Neural crest cell (in vitro differentiated cells): ENCODE results near the gene NIN. TPM values are rescaled to one million over a fixed set of nuclear protein-coding genes. Genes with fewer than 3 reads are reported as not detected.
A peak's percentile ranks its signal among the peaks of the same experiment; 100 is the strongest.

Experiments
- DNase-seq: peaks from one replicate; pipeline ENCODE4 v3.0.0; 2021; ENCODE audit warnings: low read depth, mixed read lengths, low spot score
- H3K27ac Mint-ChIP-seq: one replicate; pipeline ENCODE4 v1.8.0; 2021; ENCODE audit warnings: mild to moderate bottlenecking, mixed read lengths; ENCODE audit not compliant: unreplicated experiment
- H3K27me3 Mint-ChIP-seq: 2 replicates; pipeline ENCODE4 v1.8.0; 2021; ENCODE audit warnings: low read depth, mild to moderate bottlenecking, mixed read lengths
- H3K36me3 Mint-ChIP-seq: 2 replicates; pipeline ENCODE4 v1.8.0; 2021; ENCODE audit warnings: low read depth, mild to moderate bottlenecking, mixed read lengths
- H3K4me1 Mint-ChIP-seq: 2 replicates; pipeline ENCODE4 v1.8.0; 2021; ENCODE audit warnings: mixed read lengths
- H3K4me3 Mint-ChIP-seq: one replicate; pipeline ENCODE4 v1.8.0; 2021; ENCODE audit warnings: mild to moderate bottlenecking, mixed read lengths
- H3K9me3 Mint-ChIP-seq: 2 replicates; pipeline ENCODE4 v1.8.0; 2021; ENCODE audit warnings: mixed read lengths
- CTCF ChIP-seq: fragments of 200-600 bp; sonication (generic); conservative IDR thresholded peaks from 2 replicates; pipeline ENCODE4 v1.5.0; 2021; ENCODE audit warnings: antibody characterized with exemption, mild to moderate bottlenecking
- total RNA-seq: library from RNA; stranded (reverse); gene quantifications from 2 replicates; pipeline ENCODE4 v1.2.1, GENCODE V29; 2021

NIN gene
- total RNA-seq, 1 donor from 2014 or later, result 94.9 TPM

GRCh38 chr14:50734950-50735695 lies 95.8 kb downstream of the NIN start:
- Mint-ChIP-seq H3K9me3 (no peaks in the 10 kb centered on the region), H3K4me1 (no peaks in the 10 kb centered on the region), H3K4me3 (no peak overlapping the region), H3K27ac (no peak overlapping the region), H3K27me3 (no peaks in the 10 kb centered on the region), H3K36me3 (peaks cover 21% of the 10 kb centered on the region)
- DNase-seq, result no peak
- peak; percentile 21 for TF ChIP-seq CTCF

GRCh38 chr14:50733494-50733893 lies 97.5 kb downstream of the NIN start:
- Mint-ChIP-seq H3K4me3 (no peak overlapping the region), H3K36me3 (peaks cover 27% of the 10 kb centered on the region), H3K9me3 (no peaks in the 10 kb centered on the region), H3K4me1 (no peaks in the 10 kb centered on the region), H3K27me3 (no peaks in the 10 kb centered on the region), H3K27ac (no peak overlapping the region)
- no peak for DNase-seq
- TF ChIP-seq CTCF, result no peak

- TF ChIP-seq CTCF, result no peak
- Mint-ChIP-seq H3K4me1 (no peaks in the 10 kb centered on the region), H3K9me3 (no peaks in the 10 kb centered on the region), H3K27ac (no peak overlapping the region), H3K36me3 (peaks cover 31% of the 10 kb centered on the region), H3K4me3 (no peak overlapping the region), H3K27me3 (no peaks in the 10 kb centered on the region)
- no peak for DNase-seq
Measured at GRCh38 chr14:50728836-50729235, 102.1 kb downstream of the NIN start.

GRCh38 chr14:50726372-50727107 lies 104.4 kb downstream of the NIN start:
- Mint-ChIP-seq H3K9me3 (no peaks in the 10 kb centered on the region), H3K27ac (no peak overlapping the region)

GRCh38 chr14:50725761-50726160 lies 105.2 kb downstream of the NIN start:
- peaks cover 25% of the 10 kb centered on the region for H3K36me3 Mint-ChIP-seq
- no peaks in the 10 kb centered on the region for H3K27me3 Mint-ChIP-seq
- no peaks in the 10 kb centered on the region for H3K9me3 Mint-ChIP-seq
- no peak for DNase-seq
- no peaks in the 10 kb centered on the region for H3K4me1 Mint-ChIP-seq
- no peak overlapping the region for H3K27ac Mint-ChIP-seq
- no peak overlapping the region for H3K4me3 Mint-ChIP-seq
- no peak for TF ChIP-seq CTCF

More at GRCh38 chr14:50726372-50727107, 104.4 kb downstream of the NIN start:
- no peak for DNase-seq
- Mint-ChIP-seq H3K4me3 (no peak overlapping the region), H3K4me1 (no peaks in the 10 kb centered on the region), H3K27me3 (no peaks in the 10 kb centered on the region), H3K36me3 (peaks cover 29% of the 10 kb centered on the region)
- TF ChIP-seq CTCF, result no peak
